ENCODE results near the gene GGNBP2. TPM values are rescaled to one million over a fixed set of nuclear protein-coding genes. Genes with fewer than 3 reads are reported as not detected.
A peak's percentile ranks its signal among the peaks of the same experiment; 100 is the strongest.

The GGNBP2 gene, protein sequence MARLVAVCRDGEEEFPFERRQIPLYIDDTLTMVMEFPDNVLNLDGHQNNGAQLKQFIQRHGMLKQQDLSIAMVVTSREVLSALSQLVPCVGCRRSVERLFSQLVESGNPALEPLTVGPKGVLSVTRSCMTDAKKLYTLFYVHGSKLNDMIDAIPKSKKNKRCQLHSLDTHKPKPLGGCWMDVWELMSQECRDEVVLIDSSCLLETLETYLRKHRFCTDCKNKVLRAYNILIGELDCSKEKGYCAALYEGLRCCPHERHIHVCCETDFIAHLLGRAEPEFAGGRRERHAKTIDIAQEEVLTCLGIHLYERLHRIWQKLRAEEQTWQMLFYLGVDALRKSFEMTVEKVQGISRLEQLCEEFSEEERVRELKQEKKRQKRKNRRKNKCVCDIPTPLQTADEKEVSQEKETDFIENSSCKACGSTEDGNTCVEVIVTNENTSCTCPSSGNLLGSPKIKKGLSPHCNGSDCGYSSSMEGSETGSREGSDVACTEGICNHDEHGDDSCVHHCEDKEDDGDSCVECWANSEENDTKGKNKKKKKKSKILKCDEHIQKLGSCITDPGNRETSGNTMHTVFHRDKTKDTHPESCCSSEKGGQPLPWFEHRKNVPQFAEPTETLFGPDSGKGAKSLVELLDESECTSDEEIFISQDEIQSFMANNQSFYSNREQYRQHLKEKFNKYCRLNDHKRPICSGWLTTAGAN
- total RNA-seq = 10 to 100 TPM; 96.2 to 99.9 TPM

DNA sequence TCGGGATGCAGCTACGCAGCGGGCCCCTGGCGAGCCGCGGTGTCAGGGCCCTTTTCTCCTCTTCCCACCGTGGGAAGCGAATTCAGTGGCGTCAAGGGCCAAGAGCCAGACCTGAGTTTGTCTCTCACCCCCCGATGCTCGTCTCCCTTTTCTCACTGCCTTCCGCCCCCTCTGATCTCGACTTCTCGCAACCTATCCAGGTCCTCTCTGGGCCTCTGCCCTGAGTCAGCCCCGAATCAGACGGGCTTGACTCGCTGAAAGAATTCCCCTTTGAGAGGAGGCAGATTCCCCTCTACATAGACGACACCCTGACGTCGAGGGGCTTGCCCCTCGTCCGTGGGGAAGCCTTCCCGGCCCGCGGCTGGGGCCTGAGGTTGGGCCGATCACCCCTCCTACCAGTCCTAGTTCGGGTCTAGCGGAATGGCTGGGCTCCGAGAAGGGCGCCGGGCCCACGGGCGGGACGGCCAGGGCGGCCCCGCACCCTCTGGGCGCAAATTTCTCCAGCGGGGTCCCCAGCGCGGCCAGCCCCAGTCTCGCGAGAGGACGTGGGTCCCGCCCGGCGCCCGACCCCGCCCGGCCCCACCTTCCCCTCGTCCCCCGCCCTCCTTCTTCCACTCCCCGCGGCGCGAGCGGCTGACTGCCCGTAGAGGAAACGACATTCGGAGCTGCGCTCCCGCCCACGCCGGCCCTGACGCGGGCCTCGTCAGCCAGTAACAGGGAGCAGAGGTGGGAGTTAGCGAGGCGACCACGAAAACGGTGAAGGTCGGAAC lies at the start of gene GGNBP2:
Gene GGNBP2 (plus strand): TSS at position 613 of the 770 bp plus-strand sequence. CDS start 806 bp downstream, outside the sequence.
- DNase-seq = peak; percentile 96
- CTCF ChIA-PET = interaction anchor here (1.2 to 1.3 kb wide), 2 partner anchors 10 to 57 kb away, joined by 6 to 7 read pairs; partner anchors contain the start of genes MRM1, MYO19 and PIGW
- peaks cover 35% of the 10 kb centered on the region for H3K4me1 Mint-ChIP-seq (ENCODE audit: low read depth)
- peak within 1 kb of the TSS; percentile 86 for H3K4me3 Mint-ChIP-seq
- H3K27ac Mint-ChIP-seq = peak within 1 kb of the TSS; percentile 94
- no peaks in the 10 kb centered on the region for H3K9me3 Mint-ChIP-seq
- intact Hi-C loops (cut with micrococcal nuclease) = loop anchor here (1.0 to 10.0 kb wide), 7 partner anchors 9 to 1063 kb away; partner anchors contain the start of genes AATF, DHRS11, SYNRG and ZNHIT3
- peaks cover 21% of the 10 kb centered on the region for H3K36me3 Mint-ChIP-seq (ENCODE audit: low read depth)
- no peaks in the 10 kb centered on the region for H3K27me3 Mint-ChIP-seq (ENCODE audit: low read depth)

DNA sequence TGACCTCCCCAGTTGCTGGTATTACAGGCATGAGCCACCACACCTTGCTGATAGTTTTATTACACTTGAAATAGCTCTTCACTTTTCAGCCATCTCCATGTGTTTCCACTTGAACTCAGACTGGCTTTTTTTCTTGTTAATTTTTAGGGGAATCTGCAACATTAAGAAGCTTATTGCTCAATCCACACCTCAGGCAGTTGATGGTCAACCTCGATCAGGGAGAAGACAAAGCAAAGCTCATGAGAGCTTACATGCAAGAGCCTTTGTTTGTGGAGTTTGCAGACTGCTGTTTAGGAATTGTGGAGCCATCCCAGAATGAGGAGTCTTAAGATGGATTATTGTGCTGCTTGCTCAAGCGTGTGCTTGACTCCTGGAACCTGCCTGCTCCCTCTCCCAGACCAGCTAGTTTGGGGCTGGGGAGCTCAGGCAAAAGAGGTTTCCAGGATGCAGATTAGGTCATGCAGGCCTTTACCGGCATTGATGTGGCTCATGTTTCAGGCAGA lies 49.6 kb upstream of the GGNBP2 start:
- no peak for DNase-seq
- no peaks in the 10 kb centered on the region for H3K27me3 Mint-ChIP-seq (ENCODE audit: low read depth)
- peak overlapping the region; percentile 1 for H3K27ac Mint-ChIP-seq
- intact Hi-C loops (cut with micrococcal nuclease) = no loop called here
- H3K36me3 Mint-ChIP-seq (ENCODE audit: low read depth) = peaks cover 30% of the 10 kb centered on the region
- H3K4me1 Mint-ChIP-seq (ENCODE audit: low read depth) = peaks cover 16% of the 10 kb centered on the region
- no peak overlapping the region for H3K4me3 Mint-ChIP-seq
- H3K9me3 Mint-ChIP-seq = no peaks in the 10 kb centered on the region
- CTCF ChIA-PET = no interaction called here

DNA sequence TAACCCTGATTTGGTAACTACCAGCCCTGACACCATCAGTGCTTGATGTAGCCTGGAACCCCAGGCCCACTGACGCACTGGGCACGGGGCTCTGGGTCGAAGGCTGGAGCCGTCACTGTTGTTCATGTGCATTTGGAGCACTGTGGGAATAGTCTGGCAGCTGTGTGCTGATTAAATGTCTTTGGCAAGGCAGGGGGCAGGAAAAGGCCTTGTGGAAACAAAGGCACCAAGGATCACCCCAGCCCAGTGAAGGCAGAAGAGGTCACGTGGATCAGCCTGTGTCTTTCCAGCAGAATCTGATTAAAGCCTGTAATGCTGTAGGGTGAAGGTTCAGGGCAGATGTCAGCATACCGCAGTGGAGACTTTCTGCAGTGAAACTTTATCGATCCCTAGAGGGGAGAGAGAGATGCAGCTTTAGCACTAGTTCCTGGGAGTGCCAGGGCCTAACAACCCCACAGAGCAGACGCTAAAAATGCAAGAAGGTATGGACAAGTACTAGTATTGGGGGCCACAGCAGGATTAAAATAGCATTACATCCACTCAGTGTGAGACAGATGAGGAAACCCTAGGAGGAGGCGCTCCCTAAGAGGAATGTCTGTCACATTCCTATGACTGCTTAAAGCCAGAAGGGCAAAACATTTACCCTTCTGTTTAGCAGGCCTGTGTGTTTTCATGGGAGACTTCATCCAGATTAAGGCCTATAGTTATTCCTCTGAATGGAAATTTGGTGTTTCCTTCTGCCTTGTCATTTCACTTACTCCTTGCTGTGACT lies 48.5 kb upstream of the GGNBP2 start:
- CTCF ChIA-PET = no interaction called here
- no peaks in the 10 kb centered on the region for H3K27me3 Mint-ChIP-seq (ENCODE audit: low read depth)
- H3K27ac Mint-ChIP-seq = peak overlapping the region; percentile 61
- no peak for DNase-seq
- no peak overlapping the region for H3K4me3 Mint-ChIP-seq
- no peaks in the 10 kb centered on the region for H3K9me3 Mint-ChIP-seq
- peaks cover 29% of the 10 kb centered on the region for H3K36me3 Mint-ChIP-seq (ENCODE audit: low read depth)
- H3K4me1 Mint-ChIP-seq (ENCODE audit: low read depth) = peaks cover 10% of the 10 kb centered on the region
- intact Hi-C loops (cut with micrococcal nuclease) = no loop called here

DNA sequence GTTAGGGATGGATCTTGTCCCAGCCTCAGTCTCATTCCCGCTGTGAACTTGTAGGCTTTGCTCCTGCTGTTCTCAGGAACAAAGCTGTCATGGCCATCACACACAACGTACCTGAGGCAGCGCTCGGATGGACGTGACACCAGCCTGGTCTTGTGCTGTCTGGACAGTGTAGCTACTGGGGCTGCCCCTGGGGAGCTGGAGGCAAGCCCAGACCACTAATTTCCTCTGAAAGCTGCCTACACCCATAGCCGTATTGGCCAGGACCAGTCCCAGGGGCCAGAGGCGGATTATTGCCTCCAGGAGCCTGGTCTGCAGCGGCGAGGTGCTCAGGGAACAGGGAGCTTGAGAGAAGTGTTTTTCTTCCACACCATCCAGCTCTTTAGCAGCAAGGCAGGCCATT lies 46.6 kb upstream of the GGNBP2 start:
- Mint-ChIP-seq H3K9me3 (no peaks in the 10 kb centered on the region), H3K27ac (no peak overlapping the region), H3K27me3 (ENCODE audit: low read depth) (no peaks in the 10 kb centered on the region), H3K4me3 (no peak overlapping the region), H3K4me1 (ENCODE audit: low read depth) (no peaks in the 10 kb centered on the region), H3K36me3 (ENCODE audit: low read depth) (peaks cover 29% of the 10 kb centered on the region)
- intact Hi-C loops (cut with micrococcal nuclease) = no loop called here
- no peak for DNase-seq
- CTCF ChIA-PET = no interaction called here

DNA sequence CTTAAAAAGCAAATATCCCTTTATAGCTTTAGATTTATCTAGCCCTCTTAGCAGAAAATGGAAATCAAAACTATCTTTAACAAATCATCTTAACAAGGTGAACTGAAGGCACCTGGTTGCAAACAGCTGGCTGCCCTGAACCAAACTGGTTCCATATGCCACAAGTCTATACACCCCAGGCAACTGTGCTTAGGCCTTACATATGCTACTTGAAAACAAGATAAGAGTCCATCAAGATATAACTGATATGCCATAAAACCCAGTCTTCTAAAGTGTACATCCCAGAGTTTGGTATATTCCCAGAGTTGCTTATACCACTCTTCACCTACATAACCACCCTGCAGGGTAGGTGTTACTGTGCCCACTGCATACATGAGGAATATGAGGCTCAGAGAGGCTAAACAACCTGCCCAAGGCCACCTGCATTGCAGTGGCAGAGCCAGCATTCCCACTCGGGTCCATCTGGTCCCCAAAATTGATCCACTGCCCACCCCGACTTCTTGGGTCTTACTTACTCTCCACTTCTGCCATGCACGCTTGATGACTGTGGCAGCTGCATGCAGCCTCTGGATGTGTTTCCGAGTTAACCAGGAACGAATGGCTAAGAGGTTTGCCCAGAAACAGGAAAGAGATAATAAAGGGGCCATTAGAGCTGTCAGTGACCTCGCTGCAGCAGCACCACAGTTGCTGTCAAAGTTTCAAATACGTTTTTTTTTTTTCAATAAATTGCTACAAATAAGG lies 46.0 kb upstream of the GGNBP2 start:
- CTCF ChIA-PET = interaction anchor here (0.7 kb wide), 1 partner anchor 530 kb away, joined by 4 read pairs; no protein-coding TSS in a partner anchor
- no peaks in the 10 kb centered on the region for H3K9me3 Mint-ChIP-seq
- intact Hi-C loops (cut with micrococcal nuclease) = no loop called here
- no peak overlapping the region for H3K27ac Mint-ChIP-seq
- no peak for DNase-seq
- H3K4me1 Mint-ChIP-seq (ENCODE audit: low read depth) = peaks cover 3% of the 10 kb centered on the region
- no peak overlapping the region for H3K4me3 Mint-ChIP-seq
- no peaks in the 10 kb centered on the region for H3K27me3 Mint-ChIP-seq (ENCODE audit: low read depth)
- H3K36me3 Mint-ChIP-seq (ENCODE audit: low read depth) = peaks cover 32% of the 10 kb centered on the region

DNA sequence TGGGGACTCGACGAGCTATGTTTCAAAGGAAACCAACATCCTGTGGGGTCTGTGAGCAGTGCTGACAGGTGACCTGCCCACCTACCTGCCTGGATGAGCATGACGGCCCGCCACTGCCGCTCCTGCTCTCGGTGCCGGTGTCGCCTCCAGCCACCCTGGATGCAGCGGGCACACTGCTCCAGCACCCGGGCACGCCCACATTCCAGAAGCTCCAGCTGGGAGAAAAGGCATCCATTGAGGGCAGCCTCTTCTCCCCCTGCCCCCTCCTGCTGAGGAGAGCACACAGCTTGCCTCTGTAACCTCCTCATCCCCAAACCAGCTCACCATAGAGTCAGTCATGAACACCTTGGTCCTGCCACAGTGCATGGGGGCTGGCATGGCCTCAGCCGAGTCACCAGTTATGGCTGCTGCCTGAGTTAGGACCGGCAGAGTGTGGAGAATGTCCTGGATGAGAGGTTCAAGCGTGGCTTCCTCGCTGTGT lies 43.9 kb upstream of the GGNBP2 start:
- DNase-seq = no peak
- H3K36me3 Mint-ChIP-seq (ENCODE audit: low read depth) = peaks cover 33% of the 10 kb centered on the region
- no peaks in the 10 kb centered on the region for H3K9me3 Mint-ChIP-seq
- CTCF ChIA-PET = no interaction called here
- no peak overlapping the region for H3K27ac Mint-ChIP-seq
- no peak overlapping the region for H3K4me3 Mint-ChIP-seq
- intact Hi-C loops (cut with micrococcal nuclease) = no loop called here
- H3K27me3 Mint-ChIP-seq (ENCODE audit: low read depth) = no peaks in the 10 kb centered on the region
- peaks cover 3% of the 10 kb centered on the region for H3K4me1 Mint-ChIP-seq (ENCODE audit: low read depth)

DNA sequence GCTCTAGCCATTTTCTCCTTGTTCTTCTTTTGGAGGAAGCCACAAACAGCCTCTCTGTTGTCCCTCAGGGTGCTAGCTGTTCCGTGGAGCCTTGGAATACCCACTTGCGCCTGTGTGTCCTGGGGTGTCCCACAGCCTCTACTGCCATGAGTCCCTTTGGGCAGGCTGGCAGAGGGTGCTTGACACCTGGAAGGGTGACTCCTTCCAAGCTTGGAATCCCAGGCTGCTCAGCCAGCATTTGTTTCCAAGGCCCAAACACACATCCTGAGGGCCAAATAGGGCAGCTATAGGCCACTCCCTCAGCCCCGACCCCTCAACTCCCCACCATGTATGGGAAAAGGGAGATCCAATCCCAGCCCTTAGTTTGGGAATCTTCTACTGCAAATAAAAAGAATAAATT lies 43.4 kb upstream of the GGNBP2 start:
- no peak for DNase-seq
- Mint-ChIP-seq H3K9me3 (no peaks in the 10 kb centered on the region), H3K4me3 (no peak overlapping the region), H3K4me1 (ENCODE audit: low read depth) (peaks cover 3% of the 10 kb centered on the region), H3K27me3 (ENCODE audit: low read depth) (no peaks in the 10 kb centered on the region), H3K27ac (no peak overlapping the region), H3K36me3 (ENCODE audit: low read depth) (peaks cover 30% of the 10 kb centered on the region)
- CTCF ChIA-PET = no interaction called here
- intact Hi-C loops (cut with micrococcal nuclease) = no loop called here

DNA sequence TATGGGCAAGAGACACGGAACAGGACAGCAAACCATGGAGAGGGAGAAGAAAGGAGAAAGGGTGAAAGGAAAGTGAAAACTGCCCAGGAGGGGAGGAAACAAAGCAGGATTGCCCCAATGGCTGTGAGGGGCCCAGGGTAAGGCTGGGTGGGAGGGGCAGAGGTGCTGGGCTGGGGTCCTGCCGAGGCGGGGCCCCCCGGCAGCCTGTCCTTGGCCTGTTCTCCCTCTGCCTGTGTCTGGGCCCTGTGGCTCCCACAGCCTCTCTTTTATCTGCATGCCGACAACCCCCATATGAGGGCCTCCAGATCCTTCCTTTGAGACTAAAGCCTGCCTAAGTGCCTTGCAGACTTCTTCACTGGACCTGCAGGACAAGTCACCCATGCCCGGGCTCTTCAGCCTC lies 42.8 kb upstream of the GGNBP2 start:
- Mint-ChIP-seq H3K27ac (no peak overlapping the region), H3K27me3 (ENCODE audit: low read depth) (no peaks in the 10 kb centered on the region), H3K9me3 (no peaks in the 10 kb centered on the region), H3K4me3 (no peak overlapping the region), H3K4me1 (ENCODE audit: low read depth) (peaks cover 3% of the 10 kb centered on the region), H3K36me3 (ENCODE audit: low read depth) (peaks cover 31% of the 10 kb centered on the region)
- intact Hi-C loops (cut with micrococcal nuclease) = no loop called here
- DNase-seq = no peak
- CTCF ChIA-PET = no interaction called here

DNA sequence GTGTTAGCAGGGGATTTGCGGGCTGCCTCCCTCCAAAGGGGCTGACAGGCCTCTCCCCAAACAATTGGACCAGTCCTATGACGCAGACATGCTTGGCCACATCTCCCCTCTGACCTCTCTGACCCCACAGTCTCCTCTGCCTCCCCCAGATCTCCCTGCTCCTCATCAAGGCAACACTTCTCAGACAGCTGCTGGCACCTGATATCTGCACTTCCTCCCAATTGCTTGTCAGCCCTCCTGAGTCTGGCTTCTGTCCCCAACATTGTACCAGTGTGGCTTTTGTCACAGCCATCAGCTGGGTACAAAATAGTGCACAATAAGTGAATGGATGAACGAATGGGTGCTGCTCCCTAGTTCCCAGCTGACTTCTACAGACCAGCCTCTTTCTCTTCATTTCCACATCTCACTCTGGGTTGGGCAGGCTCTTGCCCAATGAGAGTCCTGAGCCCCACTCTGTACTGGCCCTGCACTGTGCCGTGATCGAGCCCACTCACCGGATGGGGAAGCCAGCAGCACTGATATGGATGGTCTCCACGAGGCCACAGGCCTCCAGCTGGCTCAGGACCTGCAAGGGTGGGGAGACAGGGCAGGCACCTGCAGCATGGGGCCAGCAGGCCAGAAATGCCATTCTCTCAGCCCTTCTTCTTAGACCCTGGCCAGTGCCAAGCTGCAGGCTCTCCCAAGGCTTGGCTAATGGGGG lies 41.1 kb upstream of the GGNBP2 start:
- CTCF ChIA-PET = interaction anchor here (0.7 kb wide), 1 partner anchor 24 kb away, joined by 3 read pairs; no protein-coding TSS in a partner anchor
- H3K36me3 Mint-ChIP-seq (ENCODE audit: low read depth) = peaks cover 32% of the 10 kb centered on the region

DNA sequence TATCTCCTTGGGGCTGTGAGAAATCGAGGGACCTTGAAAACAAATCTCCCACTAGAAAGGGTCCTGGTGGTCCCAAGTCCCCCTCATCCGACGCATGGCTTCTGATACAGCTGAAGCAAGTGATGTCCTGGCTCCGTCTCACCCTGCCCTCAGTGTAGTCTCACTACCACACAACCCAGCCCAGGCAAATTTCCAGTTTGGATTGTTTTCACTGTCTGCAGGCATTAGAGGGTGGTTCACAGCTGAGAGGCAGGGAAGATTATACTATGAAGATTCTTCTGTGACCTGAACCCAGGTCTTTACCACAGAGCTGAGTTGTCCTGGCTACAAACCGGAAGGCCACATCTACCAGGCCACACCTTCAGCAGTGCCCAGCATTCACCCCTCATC lies 40.6 kb upstream of the GGNBP2 start:
- intact Hi-C loops (cut with micrococcal nuclease) = no loop called here
- Mint-ChIP-seq H3K36me3 (ENCODE audit: low read depth) (peaks cover 30% of the 10 kb centered on the region), H3K4me1 (ENCODE audit: low read depth) (peaks cover 3% of the 10 kb centered on the region), H3K9me3 (no peaks in the 10 kb centered on the region), H3K27me3 (ENCODE audit: low read depth) (no peaks in the 10 kb centered on the region), H3K4me3 (no peak overlapping the region), H3K27ac (no peak overlapping the region)
- CTCF ChIA-PET = interaction anchor here (0.7 kb wide), 1 partner anchor 23 kb away, joined by 3 read pairs; no protein-coding TSS in a partner anchor
- DNase-seq = no peak

More for the DNA sequence above, 41.1 kb upstream of the GGNBP2 start:
- no peaks in the 10 kb centered on the region for H3K27me3 Mint-ChIP-seq (ENCODE audit: low read depth)
- intact Hi-C loops (cut with micrococcal nuclease) = no loop called here
- DNase-seq = no peak
- peaks cover 3% of the 10 kb centered on the region for H3K4me1 Mint-ChIP-seq (ENCODE audit: low read depth)
- no peaks in the 10 kb centered on the region for H3K9me3 Mint-ChIP-seq
- H3K27ac Mint-ChIP-seq = no peak overlapping the region
- H3K4me3 Mint-ChIP-seq = no peak overlapping the region

Data from activated naive CD4-positive, alpha-beta T cell treated with anti-CD3 and anti-CD28 coated beads for 36 hours (primary cell).